Thyroid gland (tissue), 4 donors: ENCODE measurements around the gene WDFY2.
"Not testable (repeated sequence)": the region's sequence is repeated elsewhere in the genome, so short reads cannot be mapped to it uniquely, and the experiment has no call there.

Experiments
- CTCF ChIP-seq, 6 experiments: fragments of 200-600 bp in 3 of 6; fragments of 450-650 bp in 3 of 6; sonication (generic) in 3 of 6; IDR thresholded peaks; one replicate each; pipeline ENCODE4 v1.5.1; 2016 to 2019; ENCODE audit warnings: antibody characterized with exemption in 6 of 6, mild to moderate bottlenecking in 2 of 6, inconsistent platforms in 1 of 6, moderate library complexity in 1 of 6
- POLR2A ChIP-seq, 2 donors: fragments of 450-650 bp; IDR thresholded peaks; one replicate each; pipeline ENCODE4 v1.6.1; 2017; ENCODE audit warnings: antibody characterized with exemption in 2 of 2, mild to moderate bottlenecking in 2 of 2, moderate library complexity in 1 of 2

- not testable (repeated sequence) for TF ChIP-seq CTCF, POLR2A (IDR thresholded peaks at IDR 0.05)
These were observed 67.9 kb downstream of the WDFY2 start for GRCh38 chr13:51652193-51652592.
